ENCODE measurements around the gene ENGASE. TPM values are rescaled to one million over a fixed set of nuclear protein-coding genes. Genes with fewer than 3 reads are reported as not detected.

The ENGASE gene
- total RNA-seq, 2 donors from 2014 or later, result 85.4 to 89.5 TPM

Other genes starting within 250 kb of the ENGASE start
- gene USP36, start 234.0 kb upstream of the ENGASE start, total RNA-seq, result 10 to 100 TPM; 35.7 to 45.1 TPM
- gene CEP295NL, start 171.6 kb upstream of the ENGASE start, total RNA-seq, result 1 to 10 TPM; 1.1 to 1.3 TPM
- 100 to 1,000 TPM in 1 of 2 donors, 10 to 100 TPM in 1; 45.5 to 133 TPM for gene TIMP2, start 149.4 kb upstream of the ENGASE start, total RNA-seq
- gene LGALS3BP, start 94.9 kb upstream of the ENGASE start, total RNA-seq, result 100 to 1,000 TPM; 687 to 857 TPM
- gene CANT1, start 65.1 kb upstream of the ENGASE start, total RNA-seq, result 100 to 1,000 TPM; 302 to 322 TPM
- gene C1QTNF1, start 50.7 kb upstream of the ENGASE start, total RNA-seq, result 10 to 100 TPM; 14.6 to 16.7 TPM